Right atrium auricular region (tissue), 2 donors: Measurements from ENCODE around the gene HELT. TPM values are rescaled to one million over a fixed set of nuclear protein-coding genes. Genes with fewer than 3 reads are reported as not detected.
A peak's percentile ranks its signal among the peaks of the same experiment; 100 is the strongest.
"Not testable (repeated sequence)": the region's sequence is repeated elsewhere in the genome, so short reads cannot be mapped to it uniquely, and the experiment has no call there.

Experiments used
- DNase-seq: peaks from one replicate; pipeline ENCODE4 v3.0.0-alpha.2; 2019; ENCODE audit warnings: low spot score
- H3K27ac ChIP-seq, 2 donors: fragments of 200-600 bp; sonication (generic); 1 replicate in 1 of 2; 2 replicates in 1 of 2; pipeline ENCODE4 v1.5.1; 2016 to 2019
- H3K27me3 ChIP-seq, 2 donors: fragments of 200-600 bp; sonication (generic); one replicate each; pipeline versions ENCODE4 v1.5.1 to v1.6.0; 2017 to 2019
- H3K36me3 ChIP-seq: fragments of 200-600 bp; sonication (generic); one replicate; pipeline ENCODE4 v1.5.1; 2016
- H3K4me1 ChIP-seq, 2 donors: fragments of 200-600 bp; sonication (generic); one replicate each; pipeline versions ENCODE4 v1.5.1 to v1.6.0; 2017 to 2019
- H3K4me3 ChIP-seq, 2 donors: fragments of 200-600 bp; sonication (generic); 1 replicate in 1 of 2; 2 replicates in 1 of 2; pipeline ENCODE4 v1.5.1; 2017 to 2019; ENCODE audit warnings: mild to moderate bottlenecking in 1 of 2, moderate library complexity in 1 of 2
- H3K9me3 ChIP-seq, 2 donors: fragments of 200-600 bp; sonication (generic); one replicate each; pipeline ENCODE4 v1.5.1; 2019
- total RNA-seq, 2 donors: library from RNA; depleted of rRNA; stranded (reverse); fragments of >200 nt; gene quantifications; one replicate each; pipeline ENCODE4 v1.1.0, GENCODE V29; 2016
- TF ChIP-seq, protein P1 (sequence below), 2 donors: fragments of 200-600 bp; sonication (generic); IDR thresholded peaks; one replicate each; pipeline ENCODE4 v1.5.1; 2019; ENCODE audit warnings: antibody characterized with exemption in 2 of 2

Gene HELT
- total RNA-seq, 2 donors from 2014 or later = not detected

DNA sequence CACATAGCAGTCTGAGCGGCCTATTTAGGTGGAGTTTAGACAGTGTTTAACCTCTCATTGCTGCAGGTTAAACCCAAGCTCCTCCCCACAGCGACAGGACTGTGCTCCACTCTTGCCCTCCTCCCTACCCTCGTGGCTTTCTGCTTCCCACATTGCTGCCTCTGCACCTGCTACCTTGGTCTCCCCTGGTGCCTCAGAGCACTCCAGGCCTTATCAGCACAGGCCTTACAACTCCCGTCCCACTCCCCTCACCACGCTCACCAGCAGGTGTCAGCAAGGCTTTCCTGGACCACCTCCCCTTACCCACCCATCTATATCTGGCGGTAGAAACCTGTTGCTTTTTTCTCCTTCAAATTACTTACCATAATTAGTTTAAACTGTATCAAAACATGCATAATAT is 18.6 kb downstream of the HELT start:
- Histone ChIP-seq H3K27me3 (no peaks in the 10 kb centered on the region), H3K4me1 (no peaks in the 10 kb centered on the region)

DNA sequence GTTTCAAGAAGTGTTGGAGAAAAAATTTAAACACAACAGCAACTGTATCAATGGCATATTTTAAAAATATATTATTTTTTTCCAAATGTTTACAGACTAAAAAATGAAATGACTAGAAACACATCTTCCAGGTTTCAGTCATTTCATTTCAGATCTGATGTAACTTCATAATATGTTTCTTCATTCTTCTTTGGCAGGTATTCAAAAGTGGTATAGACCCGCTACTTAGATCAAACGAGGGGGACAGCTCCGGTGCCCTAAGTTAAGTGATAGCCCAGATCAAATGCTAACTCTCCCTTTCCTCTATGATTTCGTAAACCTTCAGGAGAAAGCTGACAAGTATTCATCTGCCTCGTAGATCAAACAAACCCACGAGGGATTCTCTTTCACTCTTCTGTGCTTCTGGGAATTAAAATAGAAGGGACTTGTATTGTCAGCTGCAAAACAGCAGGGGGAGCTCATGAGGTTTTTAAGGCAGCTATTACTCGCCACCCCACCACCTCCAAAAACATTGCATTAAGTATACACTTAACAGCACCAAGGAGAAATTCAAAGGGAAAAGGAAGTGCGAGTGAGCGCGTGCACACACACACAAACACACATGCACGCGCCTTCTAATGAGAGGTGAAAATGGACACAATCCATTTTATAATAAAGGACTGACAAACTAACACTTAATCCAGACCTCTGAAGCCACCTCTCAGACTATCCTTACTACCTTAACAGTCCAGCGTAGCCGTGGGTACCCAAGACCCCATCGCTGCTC is 21.4 kb downstream of the HELT start:
- DNase-seq = no peak
- Histone ChIP-seq H3K27me3 (no peaks in the 10 kb centered on the region), H3K4me1 (no peaks in the 10 kb centered on the region), H3K9me3 (no peaks in the 10 kb centered on the region), H3K27ac (no peak overlapping the region), H3K36me3 (no peaks in the 10 kb centered on the region), H3K4me3 (no peak overlapping the region)
- TF ChIP-seq, protein P1, sequence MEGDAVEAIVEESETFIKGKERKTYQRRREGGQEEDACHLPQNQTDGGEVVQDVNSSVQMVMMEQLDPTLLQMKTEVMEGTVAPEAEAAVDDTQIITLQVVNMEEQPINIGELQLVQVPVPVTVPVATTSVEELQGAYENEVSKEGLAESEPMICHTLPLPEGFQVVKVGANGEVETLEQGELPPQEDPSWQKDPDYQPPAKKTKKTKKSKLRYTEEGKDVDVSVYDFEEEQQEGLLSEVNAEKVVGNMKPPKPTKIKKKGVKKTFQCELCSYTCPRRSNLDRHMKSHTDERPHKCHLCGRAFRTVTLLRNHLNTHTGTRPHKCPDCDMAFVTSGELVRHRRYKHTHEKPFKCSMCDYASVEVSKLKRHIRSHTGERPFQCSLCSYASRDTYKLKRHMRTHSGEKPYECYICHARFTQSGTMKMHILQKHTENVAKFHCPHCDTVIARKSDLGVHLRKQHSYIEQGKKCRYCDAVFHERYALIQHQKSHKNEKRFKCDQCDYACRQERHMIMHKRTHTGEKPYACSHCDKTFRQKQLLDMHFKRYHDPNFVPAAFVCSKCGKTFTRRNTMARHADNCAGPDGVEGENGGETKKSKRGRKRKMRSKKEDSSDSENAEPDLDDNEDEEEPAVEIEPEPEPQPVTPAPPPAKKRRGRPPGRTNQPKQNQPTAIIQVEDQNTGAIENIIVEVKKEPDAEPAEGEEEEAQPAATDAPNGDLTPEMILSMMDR (IDR thresholded peaks at IDR 0.05) = peak; percentile 81 to 90

More for the DNA sequence above, 18.6 kb downstream of the HELT start:
- Histone ChIP-seq H3K4me3 (no peak overlapping the region), H3K27ac (no peak overlapping the region), H3K36me3 (no peaks in the 10 kb centered on the region), H3K9me3 (no peaks in the 10 kb centered on the region)
- TF ChIP-seq, protein P1 (IDR thresholded peaks at IDR 0.05) = no peak
- DNase-seq = no peak

DNA sequence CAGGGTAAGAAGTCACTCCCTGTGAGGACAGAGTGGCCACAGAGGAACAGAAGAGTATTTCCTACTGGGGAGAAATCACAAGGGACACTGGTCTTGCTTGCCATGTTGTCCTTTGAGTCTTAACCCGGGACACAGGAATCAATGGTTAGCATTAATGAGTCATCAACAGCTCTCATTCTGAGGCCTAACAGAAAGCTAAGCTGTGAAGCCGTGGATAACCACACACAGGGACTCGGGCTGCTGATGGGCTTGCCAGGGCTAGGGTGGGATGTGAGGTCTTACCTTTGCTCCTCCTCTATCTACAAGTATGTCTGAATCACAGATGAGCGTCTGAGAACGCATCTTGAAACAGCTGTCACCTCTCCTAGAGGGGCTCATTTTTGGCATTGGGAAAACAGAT is 22.2 kb downstream of the HELT start:
- Histone ChIP-seq H3K4me3 (no peak overlapping the region), H3K27me3 (no peaks in the 10 kb centered on the region), H3K27ac (no peak overlapping the region), H3K9me3 (no peaks in the 10 kb centered on the region), H3K4me1 (no peaks in the 10 kb centered on the region), H3K36me3 (no peaks in the 10 kb centered on the region)
- TF ChIP-seq, protein P1 (IDR thresholded peaks at IDR 0.05) = no peak
- no peak for DNase-seq

DNA sequence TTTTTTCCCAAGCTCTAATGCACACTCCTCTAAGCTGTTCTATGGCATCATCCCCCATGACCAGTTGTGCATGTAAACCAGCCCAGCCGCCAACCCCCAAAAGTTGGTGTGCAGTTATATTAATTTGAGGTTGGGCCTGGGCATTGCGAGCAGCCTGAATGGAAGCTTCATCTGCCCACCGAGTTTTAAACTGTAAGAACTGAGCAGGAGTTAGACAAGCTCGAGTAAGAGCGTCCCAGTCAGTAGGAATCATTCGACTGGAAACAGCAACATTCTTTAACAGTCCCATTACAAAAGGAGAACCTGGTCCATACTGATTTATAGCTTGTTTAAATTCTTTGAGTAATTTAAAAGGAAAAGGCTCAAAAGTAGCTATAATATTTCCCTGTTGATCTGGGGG is 32.0 kb downstream of the HELT start:
- DNase-seq, H3K27me3 ChIP-seq, H3K36me3 ChIP-seq, H3K4me3 ChIP-seq, H3K9me3 ChIP-seq, H3K27ac ChIP-seq, H3K4me1 ChIP-seq: not testable (repeated sequence)

DNA sequence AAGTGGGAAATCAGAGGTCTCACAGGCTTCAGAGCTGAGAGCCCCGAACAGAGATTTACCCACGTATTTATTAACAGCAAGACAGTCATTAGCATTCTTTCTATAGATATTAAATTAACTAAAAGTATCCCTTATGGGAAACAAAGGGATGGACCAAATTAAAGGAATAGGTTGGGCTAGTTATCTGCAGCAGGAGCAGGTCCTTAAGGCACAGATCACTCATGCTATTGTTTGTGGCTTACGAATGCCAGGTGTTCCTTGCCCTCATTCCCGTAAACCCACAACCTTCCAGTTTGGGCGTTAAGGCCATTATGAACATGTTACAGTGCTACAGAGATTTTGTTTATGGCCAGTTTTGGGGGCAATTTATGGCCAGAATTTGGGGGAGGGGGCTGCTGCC is 33.0 kb downstream of the HELT start:
- not testable (repeated sequence) for H3K27ac ChIP-seq, H3K27me3 ChIP-seq, H3K4me1 ChIP-seq, H3K36me3 ChIP-seq, H3K9me3 ChIP-seq, DNase-seq, H3K4me3 ChIP-seq

DNA sequence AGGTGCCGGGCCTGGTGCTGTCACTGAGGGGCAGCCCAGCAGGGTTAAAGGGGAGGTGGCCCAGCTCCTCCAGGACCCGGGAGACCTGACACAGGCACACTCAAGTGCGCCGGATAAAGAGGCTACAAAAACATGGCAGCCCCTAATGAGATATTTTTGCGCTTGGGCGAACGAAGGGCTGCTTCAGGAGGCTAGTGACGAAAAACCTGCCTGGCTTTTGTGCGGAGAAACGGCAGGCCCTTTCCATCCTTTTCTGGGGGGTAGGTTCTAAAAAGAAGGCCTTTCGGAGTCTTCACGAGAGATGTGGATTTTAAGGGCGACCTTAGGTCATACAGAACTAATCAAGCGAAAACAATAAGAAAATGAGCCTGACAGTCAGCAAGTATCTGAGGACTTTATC is 35.5 kb downstream of the HELT start:
- TF ChIP-seq, protein P1 (IDR thresholded peaks at IDR 0.05) = no peak
- no peaks in the 10 kb centered on the region for H3K4me1 ChIP-seq
- no peaks in the 10 kb centered on the region for H3K27me3 ChIP-seq
- H3K4me3 ChIP-seq = no peak overlapping the region
- no peak for DNase-seq
- H3K36me3 ChIP-seq = no peaks in the 10 kb centered on the region
- H3K9me3 ChIP-seq = no peaks in the 10 kb centered on the region
- H3K27ac ChIP-seq = no peak overlapping the region

DNA sequence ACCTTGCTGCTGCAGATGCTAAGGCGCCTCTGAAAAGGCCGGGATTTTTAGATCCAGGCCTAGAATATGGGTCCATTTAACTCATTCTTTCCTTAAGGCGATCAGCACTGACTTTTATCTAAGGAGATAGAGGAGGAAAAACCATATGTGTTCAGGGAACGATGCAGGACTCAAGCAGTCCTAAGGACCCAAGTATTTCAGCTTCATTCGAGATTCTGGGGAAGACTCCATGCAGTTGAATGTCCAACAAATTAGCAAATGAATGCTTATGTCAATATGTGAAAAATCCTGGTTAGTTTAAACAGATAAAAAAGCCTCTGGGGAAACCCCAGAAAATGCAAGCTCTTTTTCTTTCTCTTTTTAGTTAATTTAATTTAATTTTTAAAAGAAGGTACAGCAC is 36.0 kb downstream of the HELT start:
- H3K36me3 ChIP-seq = no peaks in the 10 kb centered on the region
- H3K27me3 ChIP-seq = no peaks in the 10 kb centered on the region
- H3K4me3 ChIP-seq = no peak overlapping the region
- H3K4me1 ChIP-seq = no peaks in the 10 kb centered on the region
- TF ChIP-seq, protein P1 (IDR thresholded peaks at IDR 0.05) = no peak
- H3K27ac ChIP-seq = no peak overlapping the region
- no peaks in the 10 kb centered on the region for H3K9me3 ChIP-seq
- DNase-seq = no peak
